Activated CD8-positive, alpha-beta T cell treated with anti-CD3 and anti-CD28 coated beads for 36 hours (primary cell): Measurements from ENCODE around the gene PTPN1. TPM values are rescaled to one million over a fixed set of nuclear protein-coding genes. Genes with fewer than 3 reads are reported as not detected.

ENCODE experiments used
- ATAC-seq: fragments of 200-7000 bp; cut with Tn5 transposase; one replicate; pipeline ENCODE4 v1.10.0; 2021; ENCODE audit warnings: mild to moderate bottlenecking, moderate library complexity
- CTCF ChIA-PET: fragments of 350-600 bp; sonication (Branson Sonifier 250); formaldehyde crosslinking; loops from one replicate; lab custom pipeline; 2021; ENCODE audit warnings: antibody characterized with exemption; lab: Charles Lee
- POLR2A ChIA-PET: fragments of 350-600 bp; sonication (Branson Sonifier 250); formaldehyde crosslinking; loops from one replicate; lab custom pipeline; 2021; ENCODE audit warnings: antibody characterized with exemption; lab: Charles Lee
- DNase-seq: peaks from one replicate; pipeline ENCODE4 v3.0.0-alpha.2; 2020
- H3K27ac Mint-ChIP-seq: one replicate; pipeline ENCODE4 v1.8.0; 2021; ENCODE audit warnings: mild to moderate bottlenecking, mixed read lengths
- H3K27me3 Mint-ChIP-seq: one replicate; pipeline ENCODE4 v1.8.0; 2021; ENCODE audit warnings: mixed read lengths
- H3K36me3 Mint-ChIP-seq: one replicate; pipeline ENCODE4 v1.8.0; 2021; ENCODE audit warnings: low read depth, mixed read lengths
- H3K4me1 Mint-ChIP-seq: one replicate; pipeline ENCODE4 v1.8.0; 2021; ENCODE audit warnings: low read depth, mixed read lengths
- H3K4me3 Mint-ChIP-seq: one replicate; pipeline ENCODE4 v1.8.0; 2021; ENCODE audit warnings: mild to moderate bottlenecking, moderate library complexity, mixed read lengths
- H3K9me3 Mint-ChIP-seq: one replicate; pipeline ENCODE4 v1.8.0; 2021; ENCODE audit warnings: mixed read lengths
- CTCF ChIP-seq: fragments of 200-600 bp; IDR thresholded peaks from one replicate; pipeline ENCODE4 v1.8.0; 2022; ENCODE audit warnings: antibody characterized with exemption, mild to moderate bottlenecking
- intact Hi-C: fragments of 100-400 bp; cut with micrococcal nuclease; formaldehyde crosslinking; loops from one replicate; pipeline ENCODE4 v1.10.0; 2022
- total RNA-seq, 2 experiments: library from RNA; stranded (reverse); gene quantifications; one replicate each; pipeline ENCODE4 v1.2.3, GENCODE V29; 2021

PTPN1 gene
- total RNA-seq, 2 experiments from 2014 or later: 65.1 to 66.6 TPM

DNA sequence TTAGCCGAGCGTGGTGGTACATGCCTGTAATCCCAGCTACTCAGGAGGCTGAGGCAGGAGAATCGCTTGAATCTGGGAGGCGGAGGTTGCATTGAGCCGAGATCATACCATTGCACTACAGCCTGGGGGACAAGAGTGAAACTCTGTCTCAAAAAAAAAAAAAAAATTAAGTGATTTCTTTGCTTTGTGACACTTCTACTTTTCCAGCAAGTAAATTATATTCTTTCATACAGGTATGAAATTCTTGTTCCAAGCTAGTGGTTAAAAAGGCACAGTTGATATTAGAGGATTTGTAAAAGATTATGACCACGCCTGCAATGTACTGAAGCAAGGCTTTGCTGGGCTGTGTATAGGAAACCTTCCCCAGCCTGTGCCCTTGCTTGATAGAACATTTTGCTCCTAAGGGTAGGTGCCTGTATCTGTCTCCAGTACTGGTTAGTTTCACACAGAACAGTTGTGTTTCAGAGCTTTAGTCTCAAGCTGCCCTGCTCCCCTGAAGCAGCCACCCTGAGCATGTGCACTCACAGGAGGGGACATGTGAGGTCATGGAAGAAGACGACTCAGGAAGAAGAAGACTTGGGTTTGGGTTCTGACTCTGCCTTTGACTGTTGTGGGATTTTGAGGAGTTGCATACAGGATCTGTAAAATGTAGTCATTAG is 10.2 kb downstream of the PTPN1 start:
- Mint-ChIP-seq H3K4me3 (peak overlapping the region; percentile 78), H3K36me3 (peaks cover 49% of the 10 kb centered on the region), H3K4me1 (peaks cover 81% of the 10 kb centered on the region), H3K27me3 (no peaks in the 10 kb centered on the region), H3K27ac (peak overlapping the region; percentile 98), H3K9me3 (no peaks in the 10 kb centered on the region)
- CTCF ChIA-PET: interaction anchor here (0.6 to 2.7 kb wide), 4 partner anchors 10 to 53 kb away, joined by 3 to 12 read pairs (median 4); partner anchors contain the start of gene PTPN1
- POLR2A ChIA-PET: interaction anchor here (1.1 to 4.3 kb wide), 4 partner anchors 10 to 42 kb away, joined by 3 to 42 read pairs (median 17); partner anchors contain the start of gene PTPN1
- DNase-seq: peak; percentile 65
- TF ChIP-seq CTCF: no peak
- intact Hi-C loops: no loop called here
- peak; percentile 50 for ATAC-seq

GRCh38 chr20:50521221-50522052 is 11.3 kb downstream of the PTPN1 start:
- H3K4me1 Mint-ChIP-seq: peaks cover 70% of the 10 kb centered on the region
- no peak for ATAC-seq
- no peak for TF ChIP-seq CTCF
- intact Hi-C loops: no loop called here
- no peak overlapping the region for H3K4me3 Mint-ChIP-seq
- DNase-seq: no peak
- H3K27ac Mint-ChIP-seq: peak overlapping the region; percentile 80
- POLR2A ChIA-PET: interaction anchor here (0.8 to 3.6 kb wide), 6 partner anchors 11 to 45 kb away, joined by 3 to 25 read pairs (median 5); partner anchors contain the start of gene PTPN1
- H3K9me3 Mint-ChIP-seq: no peaks in the 10 kb centered on the region
- no peaks in the 10 kb centered on the region for H3K27me3 Mint-ChIP-seq
- H3K36me3 Mint-ChIP-seq: peaks cover 43% of the 10 kb centered on the region
- CTCF ChIA-PET: interaction anchor here (1.1 to 1.3 kb wide), 2 partner anchors 67 to 269 kb away, joined by 3 read pairs; no protein-coding TSS in a partner anchor

- intact Hi-C loops: no loop called here
- ChIA-PET CTCF (interaction anchor here (1.1 to 1.3 kb wide), 3 partner anchors 13 to 269 kb away, joined by 3 read pairs; no protein-coding TSS in a partner anchor), POLR2A (interaction anchor here (0.8 to 2.9 kb wide), 4 partner anchors 10 to 44 kb away, joined by 3 to 7 read pairs (median 4); no protein-coding TSS in a partner anchor)
- peak overlapping the region; percentile 80 for H3K27ac Mint-ChIP-seq
- peaks cover 43% of the 10 kb centered on the region for H3K36me3 Mint-ChIP-seq
- DNase-seq (no peak), ATAC-seq (no peak)
- H3K27me3 Mint-ChIP-seq: no peaks in the 10 kb centered on the region
- H3K9me3 Mint-ChIP-seq: no peaks in the 10 kb centered on the region
- TF ChIP-seq CTCF: no peak
- H3K4me1 Mint-ChIP-seq: peaks cover 65% of the 10 kb centered on the region
- H3K4me3 Mint-ChIP-seq: no peak overlapping the region
Measured at GRCh38 chr20:50522053-50522674, 12.0 kb downstream of the PTPN1 start.

DNA sequence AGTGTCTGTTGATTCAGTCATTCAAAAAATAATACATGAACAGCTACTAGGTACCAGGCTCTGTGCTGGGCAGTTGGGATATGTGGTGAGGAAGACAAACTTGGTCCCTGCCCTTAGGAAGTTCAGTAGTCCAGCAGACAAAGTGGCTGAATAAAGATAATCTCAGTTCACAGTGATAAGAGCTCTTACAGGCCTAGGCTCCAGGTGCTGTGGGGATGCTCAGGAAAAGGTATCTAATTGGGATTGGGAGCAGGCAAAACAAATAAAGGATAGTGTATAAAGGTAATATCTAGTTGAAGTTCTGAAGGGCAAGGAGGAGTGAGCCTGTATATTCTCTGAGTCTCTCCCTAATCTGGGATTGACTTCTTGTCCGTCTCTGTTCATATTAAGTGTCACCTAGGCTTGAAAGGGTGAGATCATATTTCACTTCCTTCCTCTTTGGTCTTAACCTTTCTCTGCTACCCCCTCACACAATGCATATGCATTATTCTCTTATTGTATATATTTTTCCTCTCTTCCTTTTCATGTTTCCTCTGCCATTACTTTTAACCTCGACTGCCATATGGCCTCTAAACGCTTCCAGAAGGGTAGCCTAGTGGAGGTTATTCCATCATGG is 13.5 kb downstream of the PTPN1 start:
- POLR2A ChIA-PET: interaction anchor here (1.0 to 4.3 kb wide), 7 partner anchors 9 to 36 kb away, joined by 3 to 17 read pairs (median 4); partner anchors contain the start of gene PTPN1
- no peak for DNase-seq
- Mint-ChIP-seq H3K4me3 (peak overlapping the region; percentile 4), H3K27ac (peak overlapping the region; percentile 87), H3K36me3 (peaks cover 34% of the 10 kb centered on the region), H3K27me3 (no peaks in the 10 kb centered on the region), H3K4me1 (peaks cover 52% of the 10 kb centered on the region), H3K9me3 (no peaks in the 10 kb centered on the region)
- no peak for TF ChIP-seq CTCF
- CTCF ChIA-PET: interaction anchor here (0.9 to 1.5 kb wide), 4 partner anchors 12 to 47 kb away, joined by 3 to 7 read pairs (median 4); no protein-coding TSS in a partner anchor
- peak; percentile 45 for ATAC-seq
- intact Hi-C loops: no loop called here
